Gastrocnemius medialis (tissue), 4 donors: ENCODE measurements around the gene WBP2NL.

ENCODE experiments used
- POLR2A ChIP-seq, 2 donors: fragments of 450-650 bp; IDR thresholded peaks; one replicate each; pipeline ENCODE4 v1.6.1; 2017; ENCODE audit warnings: antibody characterized with exemption in 2 of 2, mild to moderate bottlenecking in 2 of 2, moderate library complexity in 2 of 2
- TF ChIP-seq, protein P1 (sequence below), 5 experiments: fragments of 450-650 bp in 3 of 5; fragments of 200-600 bp in 2 of 5; sonication (generic) in 2 of 5; IDR thresholded peaks in 4 of 5; conservative IDR thresholded peaks in 1 of 5; 1 replicate in 4 of 5; 2 replicates in 1 of 5; pipeline ENCODE4 v1.5.1; 2016 to 2019; ENCODE audit warnings: antibody characterized with exemption in 5 of 5, mild to moderate bottlenecking in 3 of 5, moderate library complexity in 3 of 5

DNA sequence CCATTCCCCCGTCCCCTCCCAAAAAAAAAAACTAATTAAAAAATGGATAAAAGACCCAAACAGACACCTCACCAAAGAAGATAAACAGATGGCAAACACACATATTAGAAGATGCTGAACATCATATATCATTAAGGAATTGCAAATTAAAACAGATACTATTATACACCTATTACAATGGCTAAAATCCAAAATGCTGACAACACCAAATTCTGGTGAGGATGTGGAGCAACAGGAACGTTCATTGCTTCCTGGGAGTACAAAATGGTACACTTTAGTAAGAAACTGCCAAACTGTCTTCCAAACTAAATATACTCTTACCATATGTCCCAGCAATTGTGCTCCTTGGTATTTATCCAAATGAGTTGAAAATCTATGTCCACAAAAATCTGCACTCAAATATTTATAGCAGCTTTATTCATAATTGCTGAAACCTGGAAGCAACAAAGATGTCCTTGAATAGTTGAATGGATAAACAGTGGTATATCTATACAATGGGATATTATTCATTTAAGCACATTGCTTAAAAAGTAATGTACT is 52.1 kb downstream of the WBP2NL start:
- TF ChIP-seq, protein P1, sequence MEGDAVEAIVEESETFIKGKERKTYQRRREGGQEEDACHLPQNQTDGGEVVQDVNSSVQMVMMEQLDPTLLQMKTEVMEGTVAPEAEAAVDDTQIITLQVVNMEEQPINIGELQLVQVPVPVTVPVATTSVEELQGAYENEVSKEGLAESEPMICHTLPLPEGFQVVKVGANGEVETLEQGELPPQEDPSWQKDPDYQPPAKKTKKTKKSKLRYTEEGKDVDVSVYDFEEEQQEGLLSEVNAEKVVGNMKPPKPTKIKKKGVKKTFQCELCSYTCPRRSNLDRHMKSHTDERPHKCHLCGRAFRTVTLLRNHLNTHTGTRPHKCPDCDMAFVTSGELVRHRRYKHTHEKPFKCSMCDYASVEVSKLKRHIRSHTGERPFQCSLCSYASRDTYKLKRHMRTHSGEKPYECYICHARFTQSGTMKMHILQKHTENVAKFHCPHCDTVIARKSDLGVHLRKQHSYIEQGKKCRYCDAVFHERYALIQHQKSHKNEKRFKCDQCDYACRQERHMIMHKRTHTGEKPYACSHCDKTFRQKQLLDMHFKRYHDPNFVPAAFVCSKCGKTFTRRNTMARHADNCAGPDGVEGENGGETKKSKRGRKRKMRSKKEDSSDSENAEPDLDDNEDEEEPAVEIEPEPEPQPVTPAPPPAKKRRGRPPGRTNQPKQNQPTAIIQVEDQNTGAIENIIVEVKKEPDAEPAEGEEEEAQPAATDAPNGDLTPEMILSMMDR (IDR thresholded peaks at IDR 0.05 in 4 of 5, conservative IDR thresholded peaks at IDR 0.05 in 1 of 5): no peak
- TF ChIP-seq POLR2A (IDR thresholded peaks at IDR 0.05): no peak
